Trophoblast cell (in vitro differentiated cells and primary cell): ENCODE measurements around the gene DTNBP1.

Source experiments
- DNase-seq, 2 donors: peaks; one replicate each; pipeline ENCODE4 v3.0.0-alpha.2; 2016
- H2AFZ ChIP-seq: 2 replicates; pipeline ENCODE4 v1.6.1; 2013; ENCODE audit warnings: low read length, moderate library complexity, mild to moderate bottlenecking; ENCODE audit not compliant: insufficient read depth, poor library complexity
- H2AK5ac ChIP-seq: 2 replicates; pipeline ENCODE4 v1.6.1; 2013; ENCODE audit warnings: mild to moderate bottlenecking, low read length
- H2BK120ac ChIP-seq: 2 replicates; pipeline ENCODE4 v1.6.1; 2013; ENCODE audit warnings: low read length, mild to moderate bottlenecking, moderate library complexity; ENCODE audit not compliant: insufficient read depth, poor library complexity
- H2BK12ac ChIP-seq: 2 replicates; pipeline ENCODE4 v1.6.1; 2013; ENCODE audit warnings: mild to moderate bottlenecking, low read length, moderate library complexity
- H2BK5ac ChIP-seq: 2 replicates; pipeline ENCODE4 v1.6.1; 2013; ENCODE audit warnings: low read length, low read depth, moderate library complexity, mild to moderate bottlenecking; ENCODE audit not compliant: poor library complexity
- H3K14ac ChIP-seq: 2 replicates; pipeline ENCODE4 v1.6.1; 2013; ENCODE audit warnings: mild to moderate bottlenecking, low read length
- H3K18ac ChIP-seq: 2 replicates; pipeline ENCODE4 v1.6.1; 2013; ENCODE audit warnings: mild to moderate bottlenecking, low read length
- H3K23ac ChIP-seq: 2 replicates; pipeline ENCODE4 v1.6.1; 2013; ENCODE audit warnings: low read length
- H3K27ac ChIP-seq: 2 replicates; pipeline ENCODE4 v1.5.1; 2013; ENCODE audit warnings: low read depth, mild to moderate bottlenecking, inconsistent platforms, low read length, moderate library complexity
- H3K27me3 ChIP-seq: 2 replicates; pipeline ENCODE4 v1.6.1; 2013; ENCODE audit warnings: inconsistent platforms, mild to moderate bottlenecking, low read length, moderate library complexity; ENCODE audit not compliant: insufficient read depth
- H3K36me3 ChIP-seq, 2 experiments: 1 replicate in 1 of 2; 2 replicates in 1 of 2; pipeline ENCODE4 v1.6.1; 2013; ENCODE audit warnings: low read length in 2 of 2, mild to moderate bottlenecking in 2 of 2, moderate library complexity in 1 of 2; ENCODE audit not compliant: insufficient read depth in 2 of 2, control insufficient read depth in 1 of 2
- H3K4ac ChIP-seq: 2 replicates; pipeline ENCODE4 v1.6.1; 2013; ENCODE audit warnings: low read depth, mild to moderate bottlenecking, low read length, moderate library complexity
- H3K4me1 ChIP-seq, 2 experiments: 1 replicate in 1 of 2; 2 replicates in 1 of 2; pipeline ENCODE4 v1.6.1; 2013; ENCODE audit warnings: low read length in 2 of 2, mild to moderate bottlenecking in 2 of 2, moderate library complexity in 1 of 2; ENCODE audit not compliant: insufficient read depth in 2 of 2, control insufficient read depth in 1 of 2
- H3K4me2 ChIP-seq: 2 replicates; pipeline ENCODE4 v1.6.1; 2013; ENCODE audit warnings: inconsistent platforms, mild to moderate bottlenecking, low read length, moderate library complexity
- H3K4me3 ChIP-seq: 2 replicates; pipeline ENCODE4 v1.5.1; 2013; ENCODE audit warnings: mild to moderate bottlenecking, low read depth, low read length, inconsistent platforms
- H3K79me1 ChIP-seq: one replicate; pipeline ENCODE4 v1.6.1; 2013; ENCODE audit warnings: low read length
- H3K79me2 ChIP-seq: 2 replicates; pipeline ENCODE4 v1.6.1; 2013; ENCODE audit warnings: low read length, mild to moderate bottlenecking; ENCODE audit not compliant: control insufficient read depth, insufficient read depth, poor library complexity
- H3K9ac ChIP-seq: 2 replicates; pipeline ENCODE4 v1.6.1; 2013; ENCODE audit warnings: mild to moderate bottlenecking, low read length
- H3K9me3 ChIP-seq: 2 replicates; pipeline ENCODE4 v1.6.1; 2013; ENCODE audit warnings: low read depth, mild to moderate bottlenecking, control low read depth, inconsistent platforms, low read length; ENCODE audit not compliant: insufficient read depth
- H4K12ac ChIP-seq: 2 replicates; pipeline ENCODE4 v1.6.1; 2013; ENCODE audit warnings: low read depth, mild to moderate bottlenecking, low read length, moderate library complexity
- H4K8ac ChIP-seq: 2 replicates; pipeline ENCODE4 v1.6.1; 2013; ENCODE audit warnings: low read depth, mild to moderate bottlenecking, low read length, moderate library complexity
- H4K91ac ChIP-seq: one replicate; pipeline ENCODE4 v1.6.1; 2013; ENCODE audit warnings: low read depth, mild to moderate bottlenecking, low read length, moderate library complexity
- WGBS: extraction: QIAGEN DNeasy Blood & Tissue Kit; methylation state at CpG from one replicate; pipeline ENCODE4 v1.1.7; 2013; ENCODE audit warnings: missing lambda C conversion rate; ENCODE audit not compliant: insufficient read length, insufficient coverage; ENCODE audit errors: extremely low coverage; 5-methylcytosine and 5-hydroxymethylcytosine counted together

Gene DTNBP1

GRCh38 chr6:15585760-15586214 is 77.0 kb downstream of the DTNBP1 start:
- Histone ChIP-seq H2AK5ac (no peak overlapping the region), H4K12ac (no peak overlapping the region), H3K79me2 (no peaks in the 10 kb centered on the region), H3K23ac (no peak overlapping the region), H2BK12ac (no peak overlapping the region), H3K14ac (no peak overlapping the region), H3K9ac (no peak overlapping the region), H2AFZ (no peak overlapping the region), H2BK120ac (no peak overlapping the region), H3K79me1 (no peaks in the 10 kb centered on the region), H3K4me3 (no peak overlapping the region), H3K27ac (no peak overlapping the region), H3K4me2 (no peak overlapping the region), H3K27me3 (no peaks in the 10 kb centered on the region), H3K4me1 (no peaks in the 10 kb centered on the region), H3K18ac (no peak overlapping the region), H4K91ac (no peak overlapping the region), H2BK5ac (no peak overlapping the region), H3K36me3 (no peaks in the 10 kb centered on the region), H4K8ac (no peak overlapping the region), H3K9me3 (no peaks in the 10 kb centered on the region), H3K4ac (no peak overlapping the region)
- DNase-seq, result no peak
- no CpG with 5 or more reads among the region's 2 CpGs for WGBS

- Histone ChIP-seq H4K91ac (no peak overlapping the region), H3K18ac (no peak overlapping the region), H3K9ac (no peak overlapping the region), H3K23ac (no peak overlapping the region), H2AFZ (no peak overlapping the region), H3K36me3 (no peaks in the 10 kb centered on the region), H3K27ac (no peak overlapping the region), H3K79me2 (no peaks in the 10 kb centered on the region), H4K8ac (no peak overlapping the region), H3K4me1 (peaks cover 4% of the 10 kb centered on the region in 2 experiments), H2BK5ac (no peak overlapping the region), H3K79me1 (no peaks in the 10 kb centered on the region), H3K27me3 (no peaks in the 10 kb centered on the region), H4K12ac (no peak overlapping the region), H2BK120ac (no peak overlapping the region), H3K4me3 (no peak overlapping the region), H3K9me3 (no peaks in the 10 kb centered on the region), H2AK5ac (no peak overlapping the region), H3K4me2 (no peak overlapping the region), H3K14ac (no peak overlapping the region), H2BK12ac (no peak overlapping the region), H3K4ac (no peak overlapping the region)
- no CpG with 5 or more reads among the region's 1 CpG for WGBS
- no peak for DNase-seq
Measured at GRCh38 chr6:15582499-15582898, 80.3 kb downstream of the DTNBP1 start.

GRCh38 chr6:15581751-15582150 is 81.1 kb downstream of the DTNBP1 start:
- Histone ChIP-seq H3K4me1 (peaks cover 4% of the 10 kb centered on the region in 2 experiments), H3K79me2 (no peaks in the 10 kb centered on the region), H3K18ac (no peak overlapping the region), H3K27ac (no peak overlapping the region), H2AK5ac (no peak overlapping the region), H3K9me3 (no peaks in the 10 kb centered on the region), H2BK120ac (no peak overlapping the region), H3K79me1 (no peaks in the 10 kb centered on the region), H3K14ac (no peak overlapping the region), H4K91ac (no peak overlapping the region), H4K12ac (no peak overlapping the region), H2BK5ac (no peak overlapping the region), H3K27me3 (no peaks in the 10 kb centered on the region), H3K9ac (no peak overlapping the region), H3K36me3 (no peaks in the 10 kb centered on the region), H3K4ac (no peak overlapping the region), H2AFZ (no peak overlapping the region), H3K4me3 (no peak overlapping the region), H3K23ac (no peak overlapping the region), H4K8ac (no peak overlapping the region), H3K4me2 (no peak overlapping the region), H2BK12ac (no peak overlapping the region)
- no peak for DNase-seq
- WGBS, result no CpG with 5 or more reads among the region's 4 CpGs

GRCh38 chr6:15580326-15580725 is 82.5 kb downstream of the DTNBP1 start:
- no peak overlapping the region for H3K4me3 ChIP-seq
- H3K4me2 ChIP-seq, result no peak overlapping the region
- no peaks in the 10 kb centered on the region for H3K79me2 ChIP-seq
- H2AFZ ChIP-seq, result no peak overlapping the region
- H2AK5ac ChIP-seq, result no peak overlapping the region
- no peak overlapping the region for H2BK12ac ChIP-seq
- H3K18ac ChIP-seq, result no peak overlapping the region
- no peak overlapping the region for H3K27ac ChIP-seq
- no peak overlapping the region for H4K91ac ChIP-seq
- no peak overlapping the region for H2BK5ac ChIP-seq
- H3K14ac ChIP-seq, result no peak overlapping the region
- no peak for DNase-seq
- H3K23ac ChIP-seq, result no peak overlapping the region
- H3K4ac ChIP-seq, result no peak overlapping the region
- no peak overlapping the region for H2BK120ac ChIP-seq
- H4K8ac ChIP-seq, result no peak overlapping the region
- WGBS, result no CpG with 5 or more reads among the region's 2 CpGs
- H3K4me1 ChIP-seq, result peaks cover 4% of the 10 kb centered on the region in 2 experiments
- no peak overlapping the region for H4K12ac ChIP-seq
- H3K9ac ChIP-seq, result no peak overlapping the region
- H3K79me1 ChIP-seq, result no peaks in the 10 kb centered on the region
- H3K36me3 ChIP-seq, result no peaks in the 10 kb centered on the region
- H3K9me3 ChIP-seq, result no peaks in the 10 kb centered on the region
- no peaks in the 10 kb centered on the region for H3K27me3 ChIP-seq
